ENCODE results near the gene COPB2. TPM values are rescaled to one million over a fixed set of nuclear protein-coding genes. Genes with fewer than 3 reads are reported as not detected.

Gene COPB2
- total and polyA plus RNA-seq, 10 of the 15 experiments (the other 5 are each of a cell fraction or from before 2014, with no cell fraction given): 51.3 to 143 (median 116) TPM

- BruUV-seq (replicated peaks): no TSS peak
- no peak overlapping the region for H3K4me3 ChIP-seq
- ChIA-PET CTCF (interaction anchor here (1.2 kb wide), 1 partner anchor 391 kb away, joined by 3 read pairs; no protein-coding TSS in a partner anchor), RAD21 (ENCODE audit: unreplicated experiment) (no interaction called here), SMC1A (ENCODE audit: uncharacterized antibody, unreplicated experiment) (no interaction called here), POLR2A (no interaction called here)
- ATAC-seq: no peak
- H3K9ac ChIP-seq (ENCODE audit: control insufficient read depth, insufficient read depth, low read length): no peak overlapping the region
- H3K4me2 ChIP-seq (ENCODE audit: control insufficient read depth, insufficient read depth): no peak overlapping the region
- no peaks in the 10 kb centered on the region for H3K36me3 ChIP-seq (ENCODE audit: control insufficient read depth in 2 of 2, insufficient read depth in 2 of 2, low read length in 1 of 2)
- intact Hi-C loops (cut with micrococcal nuclease; ENCODE audit: unreplicated experiment): no loop called here
- H3K27ac ChIP-seq (ENCODE audit: control insufficient read depth, insufficient read depth): no peak overlapping the region
- H4K20me1 ChIP-seq (ENCODE audit: control insufficient read depth, insufficient read depth): no peaks in the 10 kb centered on the region
- no peaks in the 10 kb centered on the region for H3K79me2 ChIP-seq (ENCODE audit: control insufficient read depth, insufficient read depth, low read length)
- peaks cover 0 to 1% of the 10 kb centered on the region in 2 experiments; a peak in 2 of 4 replicates for H3K27me3 ChIP-seq (replicated peaks in 1 of 2; ENCODE audit: control insufficient read depth in 2 of 2, insufficient read depth in 2 of 2, low read length in 1 of 2)
- WGBS (ENCODE audit: insufficient coverage, insufficient replicate concordance, low lambda C conversion rate, missing lambda C conversion rate): 17% methylated on average over 4 of the region's 4 CpGs
- no peak for FAIRE-seq
- H3K4me1 ChIP-seq (ENCODE audit: control insufficient read depth, insufficient read depth, low read length): no peaks in the 10 kb centered on the region; the same call in 1 of the 2 replicates
- H2AFZ ChIP-seq (ENCODE audit: control insufficient read depth, low read depth, low read length): no peak overlapping the region
- in situ Hi-C loops (cut with MboI): no loop called here
- no peaks in the 10 kb centered on the region; the same call in 2 of the 3 replicates for H3K9me3 ChIP-seq (replicated peaks; ENCODE audit: control insufficient read depth, insufficient read depth, low read length)
- no peak for DNase-seq (ENCODE audit: low read depth, low spot score)
- TF ChIP-seq CREB1 (IDR thresholded peaks at IDR 0.05; ENCODE audit: low read depth) (no peak), DPF2 (IDR thresholded peaks at IDR 0.05) (no peak), NR2F1 (conservative IDR thresholded peaks at IDR 0.05) (no peak), ZBTB4 (CRISPR knock-in tag; IDR thresholded peaks at IDR 0.05) (no peak), NFYA (IDR thresholded peaks at IDR 0.05; ENCODE audit: borderline replicate concordance, low read depth, low read length) (no peak), SPI1 (IDR thresholded peaks at IDR 0.05; ENCODE audit: borderline replicate concordance, insufficient read depth, low read depth, low read length) (no peak), CBX5 (IDR thresholded peaks at IDR 0.05; ENCODE audit: low read depth) (no peak), SUZ12 (IDR thresholded peaks at IDR 0.05; ENCODE audit: unreplicated experiment) (no peak), ZNF24 (IDR thresholded peaks at IDR 0.05) (no peak), EGR1 (IDR thresholded peaks at IDR 0.05; ENCODE audit: borderline replicate concordance in 1 of 2, low read depth in 2 of 2, low read length in 2 of 2) (no peak), IRF4 (IDR thresholded peaks at IDR 0.05; ENCODE audit: low read depth, low read length) (no peak), RAD21 (IDR thresholded peaks at IDR 0.05; ENCODE audit: insufficient read depth, low read depth, low read length) (no peak), CREM (IDR thresholded peaks at IDR 0.05; ENCODE audit: low read depth) (no peak), ZNF687 (IDR thresholded peaks at IDR 0.05) (no peak), NFYB (IDR thresholded peaks at IDR 0.05; ENCODE audit: insufficient read depth, low read depth, low read length) (no peak), ASH2L (IDR thresholded peaks at IDR 0.05; ENCODE audit: borderline replicate concordance, low read depth) (no peak), CTCF (IDR thresholded peaks at IDR 0.05 in 2 of 3, conservative IDR thresholded peaks at IDR 0.05 in 1 of 3; ENCODE audit: control insufficient read depth in 2 of 3, extremely low read depth in 1 of 3, insufficient read depth in 1 of 3, low read depth in 3 of 3, low read length in 3 of 3) (no peak)
These were observed 62.7 kb downstream of the COPB2 start for GRCh38 chr3:139326707-139327106.
